Measurements from ENCODE around the gene RAD51B.

Gene RAD51B

GRCh38 chr14:67787673-67788072, 31.9 kb upstream of the RAD51B start:
- TF ChIP-seq, protein P1, sequence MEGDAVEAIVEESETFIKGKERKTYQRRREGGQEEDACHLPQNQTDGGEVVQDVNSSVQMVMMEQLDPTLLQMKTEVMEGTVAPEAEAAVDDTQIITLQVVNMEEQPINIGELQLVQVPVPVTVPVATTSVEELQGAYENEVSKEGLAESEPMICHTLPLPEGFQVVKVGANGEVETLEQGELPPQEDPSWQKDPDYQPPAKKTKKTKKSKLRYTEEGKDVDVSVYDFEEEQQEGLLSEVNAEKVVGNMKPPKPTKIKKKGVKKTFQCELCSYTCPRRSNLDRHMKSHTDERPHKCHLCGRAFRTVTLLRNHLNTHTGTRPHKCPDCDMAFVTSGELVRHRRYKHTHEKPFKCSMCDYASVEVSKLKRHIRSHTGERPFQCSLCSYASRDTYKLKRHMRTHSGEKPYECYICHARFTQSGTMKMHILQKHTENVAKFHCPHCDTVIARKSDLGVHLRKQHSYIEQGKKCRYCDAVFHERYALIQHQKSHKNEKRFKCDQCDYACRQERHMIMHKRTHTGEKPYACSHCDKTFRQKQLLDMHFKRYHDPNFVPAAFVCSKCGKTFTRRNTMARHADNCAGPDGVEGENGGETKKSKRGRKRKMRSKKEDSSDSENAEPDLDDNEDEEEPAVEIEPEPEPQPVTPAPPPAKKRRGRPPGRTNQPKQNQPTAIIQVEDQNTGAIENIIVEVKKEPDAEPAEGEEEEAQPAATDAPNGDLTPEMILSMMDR (conservative IDR thresholded peaks at IDR 0.05) = no peak
- TF ChIP-seq ZFX (IDR thresholded peaks at IDR 0.05) = no peak

GRCh38 chr14:67798731-67799130, 20.8 kb upstream of the RAD51B start:
- H3K27ac ChIP-seq = no peak overlapping the region

More at GRCh38 chr14:67787673-67788072, 31.9 kb upstream of the RAD51B start:
- H3K27ac ChIP-seq = no peak overlapping the region

DNA sequence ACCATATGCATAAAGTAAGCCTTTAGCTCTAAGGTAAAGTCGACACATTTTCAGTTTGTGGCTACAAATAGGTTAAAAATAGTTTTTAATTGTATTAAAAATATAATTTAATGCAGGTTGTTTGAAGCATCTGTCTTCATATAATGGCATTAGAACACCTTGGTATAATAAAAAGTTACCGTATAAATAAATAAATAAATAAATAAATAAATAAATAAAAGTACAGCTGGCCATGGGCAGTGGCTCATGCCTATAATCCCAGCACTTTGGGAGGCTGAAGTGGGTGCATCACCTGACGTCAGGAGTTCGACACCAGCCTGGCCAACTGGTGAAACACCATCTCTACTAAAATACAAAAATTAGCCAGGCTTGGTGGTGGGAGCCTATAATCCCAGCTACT, 18.8 kb upstream of the RAD51B start:
- H3K27ac ChIP-seq = no peak overlapping the region
- TF ChIP-seq, protein P1 (conservative IDR thresholded peaks at IDR 0.05) = no peak
- TF ChIP-seq ZFX (IDR thresholded peaks at IDR 0.05) = no peak

More at GRCh38 chr14:67798731-67799130, 20.8 kb upstream of the RAD51B start:
- no peak for TF ChIP-seq ZFX (IDR thresholded peaks at IDR 0.05)
- TF ChIP-seq, protein P1 (conservative IDR thresholded peaks at IDR 0.05) = no peak

DNA sequence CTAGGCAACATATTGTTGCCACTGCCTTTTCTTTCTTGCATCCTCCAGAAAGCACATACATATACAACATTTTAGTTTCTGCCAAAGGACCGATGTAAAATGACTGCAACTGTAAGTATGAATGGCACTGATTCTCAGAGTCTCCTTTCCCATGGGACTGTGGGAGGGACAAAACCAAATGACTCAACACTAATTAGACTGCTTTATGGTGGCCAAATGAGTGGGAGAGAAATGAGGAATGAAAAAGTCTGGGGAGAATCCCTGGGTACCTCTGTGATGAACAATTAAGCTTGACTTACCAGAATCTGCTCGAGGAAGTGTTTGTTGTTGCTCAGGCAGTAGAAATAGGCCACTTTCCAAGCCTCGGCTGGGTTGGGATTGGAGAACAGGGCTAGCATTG, 13.3 kb upstream of the RAD51B start:
- no peak for TF ChIP-seq ZFX (IDR thresholded peaks at IDR 0.05)
- no peak overlapping the region for H3K27ac ChIP-seq

- no peak overlapping the region for H3K27ac ChIP-seq
- TF ChIP-seq, protein P1 (conservative IDR thresholded peaks at IDR 0.05) = no peak
- no peak for TF ChIP-seq ZFX (IDR thresholded peaks at IDR 0.05)
Observed at GRCh38 chr14:67814821-67815220, 4.8 kb upstream of the RAD51B start.

- TF ChIP-seq, protein P1 (conservative IDR thresholded peaks at IDR 0.05) = no peak
- no peak for TF ChIP-seq ZFX (IDR thresholded peaks at IDR 0.05)
- peak overlapping the region; percentile 66 for H3K27ac ChIP-seq
Observed at GRCh38 chr14:67815573-67816225, 3.9 kb upstream of the RAD51B start.

DNA sequence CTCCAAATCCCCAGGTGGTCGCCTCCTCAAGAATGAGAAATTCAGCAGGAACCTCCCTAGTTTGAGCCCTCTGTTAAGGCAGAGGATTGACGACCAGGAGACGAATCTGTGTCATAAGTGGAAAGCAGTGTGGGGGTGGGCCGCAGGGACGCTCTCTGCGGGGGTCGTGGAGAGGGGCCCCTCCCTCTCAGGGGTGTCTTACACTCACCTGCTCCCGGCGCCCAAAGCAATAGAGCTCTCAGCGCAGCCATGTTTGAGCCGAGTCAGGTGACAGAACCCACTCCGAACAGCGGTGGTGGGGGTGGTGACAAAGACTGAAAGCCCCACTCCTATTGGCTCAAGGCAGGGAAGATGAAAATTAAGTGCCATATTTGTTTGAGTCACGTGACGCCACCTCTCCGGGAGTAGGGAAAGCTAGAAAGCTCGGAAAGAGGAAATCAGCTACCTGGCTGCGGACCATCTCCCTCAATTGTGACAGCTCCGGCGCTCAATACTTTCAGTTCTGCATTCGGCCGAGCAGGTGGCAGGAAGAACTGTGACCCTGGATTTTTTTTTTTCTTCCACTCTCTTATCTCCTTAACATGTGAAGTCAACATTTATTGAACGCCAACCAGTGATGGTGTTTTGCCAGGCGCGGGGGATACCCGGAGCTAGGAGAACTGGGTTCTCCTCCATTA, 3.1 kb upstream of the RAD51B start, which contains the start of gene ZFYVE26:
Gene ZFYVE26 (minus strand): TSS at position 265 of the 677 bp plus-strand sequence. CDS start 627 bp downstream, outside the sequence.
- H3K27ac ChIP-seq = peak within 1 kb of the TSS; percentile 66
- TF ChIP-seq, protein P1 (conservative IDR thresholded peaks at IDR 0.05) = no peak
- TF ChIP-seq ZFX (IDR thresholded peaks at IDR 0.05) = no peak

All from C4-2B (cell line).